GM21529 (cell line): ENCODE results near the gene FOXN3.
"Not testable (repeated sequence)": the region's sequence is repeated elsewhere in the genome, so short reads cannot be mapped to it uniquely, and the experiment has no call there.

Experiments
- ATAC-seq: cut with Tn5 transposase; IDR thresholded peaks from one replicate; pipeline ENCODE4 v1.9.1; 2021; ENCODE audit not compliant: unreplicated experiment

Gene FOXN3

GRCh38 chr14:89178376-89178775 is 238.7 kb downstream of the FOXN3 start:
- ATAC-seq, result no peak

- no peak for ATAC-seq
Observed at GRCh38 chr14:89175881-89176799, 240.9 kb downstream of the FOXN3 start.

GRCh38 chr14:89171628-89172027 is 245.4 kb downstream of the FOXN3 start:
- ATAC-seq, result no peak

- no peak for ATAC-seq
Observed at GRCh38 chr14:89171168-89171567, 245.9 kb downstream of the FOXN3 start.

- ATAC-seq, result no peak
Observed at GRCh38 chr14:89167705-89168104, 249.3 kb downstream of the FOXN3 start.

GRCh38 chr14:89166633-89167032 is 250.4 kb downstream of the FOXN3 start:
- ATAC-seq, result no peak

GRCh38 chr14:89165189-89166181 is 251.5 kb downstream of the FOXN3 start:
- peak; percentile 73 for ATAC-seq

GRCh38 chr14:89164168-89165073 is 252.6 kb downstream of the FOXN3 start:
- ATAC-seq, result peak; percentile 34

- ATAC-seq, result no peak
Observed at GRCh38 chr14:89163031-89163636, 253.9 kb downstream of the FOXN3 start.

- ATAC-seq, result no peak
Observed at GRCh38 chr14:89162586-89162985, 254.4 kb downstream of the FOXN3 start.

GRCh38 chr14:89160437-89160836 is 256.6 kb downstream of the FOXN3 start:
- no peak for ATAC-seq

GRCh38 chr14:89158701-89159100 is 258.3 kb downstream of the FOXN3 start:
- ATAC-seq, result no peak

GRCh38 chr14:89158104-89158503 is 258.9 kb downstream of the FOXN3 start:
- not testable (repeated sequence) for ATAC-seq

GRCh38 chr14:89155491-89155890 is 261.5 kb downstream of the FOXN3 start:
- no peak for ATAC-seq

GRCh38 chr14:89151693-89152092 is 265.3 kb downstream of the FOXN3 start:
- not testable (repeated sequence) for ATAC-seq

- no peak for ATAC-seq
Observed at GRCh38 chr14:89146274-89146673, 270.8 kb downstream of the FOXN3 start.

GRCh38 chr14:89144642-89145041 is 272.4 kb downstream of the FOXN3 start:
- no peak for ATAC-seq

- no peak for ATAC-seq
Observed at GRCh38 chr14:89144066-89144465, 273.0 kb downstream of the FOXN3 start.

- no peak for ATAC-seq
Observed at GRCh38 chr14:89143595-89143994, 273.4 kb downstream of the FOXN3 start.

- ATAC-seq, result no peak
Observed at GRCh38 chr14:89142366-89142765, 274.7 kb downstream of the FOXN3 start.
